Activated CD4-positive, CD25-positive, alpha-beta regulatory T cell treated with anti-CD3 and anti-CD28 coated beads, Interleukin-2, amount 50 U/mL, for 24 hours (primary cell): Measurements from ENCODE around the gene C2orf49.
"Not testable (repeated sequence)": the region's sequence is repeated elsewhere in the genome, so short reads cannot be mapped to it uniquely, and the experiment has no call there.

Experiments used
- ATAC-seq, 2 donors: fragments of 150-1000 bp; cut with Tn5 transposase; one replicate each; pipeline ENCODE4 v1.10.0; 2021; ENCODE audit warnings: mild to moderate bottlenecking in 1 of 2, moderate library complexity in 1 of 2

C2orf49 gene

GRCh38 chr2:105321875-105322646 is 15.3 kb upstream of the C2orf49 start:
- no peak for ATAC-seq

GRCh38 chr2:105323111-105323510 is 14.2 kb upstream of the C2orf49 start:
- ATAC-seq = no peak

GRCh38 chr2:105324101-105324500 is 13.2 kb upstream of the C2orf49 start:
- ATAC-seq = no peak

GRCh38 chr2:105324732-105325131 is 12.6 kb upstream of the C2orf49 start:
- no peak for ATAC-seq

DNA sequence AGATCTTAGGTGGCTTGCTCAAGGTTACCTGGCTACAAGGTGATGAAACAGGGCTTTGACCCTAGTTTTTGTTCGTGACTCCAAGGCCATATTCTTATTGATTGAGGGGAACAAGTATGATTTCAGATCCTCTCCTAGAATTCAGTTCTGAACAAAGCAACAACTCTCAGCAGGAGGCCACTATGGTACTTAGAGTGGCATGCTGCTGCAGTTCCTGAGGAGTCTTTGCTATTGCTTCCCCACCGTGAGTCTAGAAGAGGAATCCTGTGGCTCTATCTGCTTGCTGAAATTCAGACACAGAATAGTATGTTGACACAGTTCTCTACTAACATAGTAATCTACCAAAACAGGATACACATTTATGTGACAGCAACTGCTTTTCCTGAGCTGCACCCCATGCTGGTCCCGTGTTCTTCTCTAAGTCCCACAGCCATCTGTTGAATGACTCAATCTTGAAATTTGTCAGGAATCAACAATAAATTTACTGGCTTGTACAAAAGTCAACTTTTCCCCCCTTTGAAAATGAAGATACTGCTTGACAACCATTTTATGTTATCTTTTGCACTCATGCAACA is 11.9 kb upstream of the C2orf49 start:
- ATAC-seq = no peak

GRCh38 chr2:105327271-105327670 is 10.1 kb upstream of the C2orf49 start:
- not testable (repeated sequence) for ATAC-seq

DNA sequence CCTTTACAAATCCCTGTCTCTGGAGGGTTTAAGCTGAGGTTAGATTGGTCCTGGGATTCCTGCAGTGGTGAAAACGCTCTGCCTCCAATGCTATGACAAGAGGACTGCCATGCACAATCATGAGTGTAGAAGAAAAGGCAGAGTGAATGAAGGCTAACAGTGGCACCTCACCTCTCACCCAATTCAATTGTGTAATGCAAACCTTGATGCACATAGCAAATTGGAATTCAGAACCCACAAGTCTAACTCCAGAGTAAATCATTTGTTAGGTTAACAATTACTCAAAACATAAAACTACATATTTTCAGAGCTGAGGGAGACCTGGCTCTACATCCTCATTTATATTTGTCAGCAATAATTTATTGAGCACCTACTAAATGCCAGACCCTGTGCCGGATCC is 9.7 kb upstream of the C2orf49 start:
- no peak for ATAC-seq

- peak in 1 of 2 donors; percentile 14 for ATAC-seq
Observed at GRCh38 chr2:105328281-105329196, 8.8 kb upstream of the C2orf49 start.

DNA sequence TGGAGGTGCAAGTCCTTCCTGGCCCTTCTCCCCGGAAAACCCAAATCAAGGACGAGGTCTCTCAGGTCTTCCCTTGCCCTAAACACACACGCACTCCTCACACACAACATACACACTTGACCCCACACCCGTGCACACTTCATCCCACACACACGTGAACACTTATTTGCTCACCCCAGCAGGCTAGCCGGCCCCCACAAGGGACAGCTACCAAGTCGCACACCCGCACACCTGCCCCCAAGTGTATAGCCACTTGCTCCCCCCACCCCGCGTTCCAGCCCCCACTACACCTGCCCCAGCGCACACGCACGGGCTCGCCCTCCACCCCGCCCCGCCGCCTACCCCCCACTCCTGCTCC is 8.2 kb upstream of the C2orf49 start:
- ATAC-seq = peak in 1 of 2 donors; percentile 25

GRCh38 chr2:105329561-105330495 is 7.5 kb upstream of the C2orf49 start, which contains the start of gene TGFBRAP1:
TSS of gene TGFBRAP1 (minus strand) at chr2:105329735. CDS start at chr2:105308301, 21,434 bp downstream.
- peak; percentile 85 to 88 for ATAC-seq

DNA sequence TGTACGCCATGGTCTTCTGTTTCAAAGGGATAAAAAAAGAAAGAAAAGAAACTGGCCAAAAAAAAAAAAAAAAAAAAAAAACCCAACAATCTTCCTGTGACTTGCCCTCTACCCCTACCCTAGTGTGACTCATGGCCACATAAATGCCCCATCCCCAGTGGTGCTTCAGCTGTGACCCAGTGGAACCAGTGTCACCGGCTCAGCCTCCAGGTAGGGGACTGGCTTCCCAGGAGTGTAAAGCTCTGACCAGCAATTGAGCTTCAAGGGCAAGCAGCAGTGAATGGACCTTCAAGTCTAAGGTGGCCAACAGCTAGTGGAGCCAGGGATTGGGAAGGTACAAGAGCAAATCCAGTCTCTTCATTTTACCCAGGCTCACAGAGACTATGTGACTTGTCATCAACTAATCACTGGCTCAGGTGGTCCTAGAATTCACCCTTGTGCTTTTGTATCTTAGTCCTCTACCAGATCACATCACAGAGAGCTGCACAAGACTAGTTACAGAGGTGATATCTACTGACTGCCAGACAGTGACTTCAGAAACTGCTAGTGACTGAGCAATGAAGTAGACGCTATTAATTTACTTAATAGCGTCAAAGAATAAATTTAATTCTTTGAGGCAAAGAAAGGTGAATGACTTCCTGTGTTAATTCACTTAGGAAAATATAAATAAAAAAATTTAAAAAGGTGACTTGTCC is 6.5 kb upstream of the C2orf49 start:
- no peak for ATAC-seq

GRCh38 chr2:105334211-105334610 is 3.1 kb upstream of the C2orf49 start:
- no peak for ATAC-seq

DNA sequence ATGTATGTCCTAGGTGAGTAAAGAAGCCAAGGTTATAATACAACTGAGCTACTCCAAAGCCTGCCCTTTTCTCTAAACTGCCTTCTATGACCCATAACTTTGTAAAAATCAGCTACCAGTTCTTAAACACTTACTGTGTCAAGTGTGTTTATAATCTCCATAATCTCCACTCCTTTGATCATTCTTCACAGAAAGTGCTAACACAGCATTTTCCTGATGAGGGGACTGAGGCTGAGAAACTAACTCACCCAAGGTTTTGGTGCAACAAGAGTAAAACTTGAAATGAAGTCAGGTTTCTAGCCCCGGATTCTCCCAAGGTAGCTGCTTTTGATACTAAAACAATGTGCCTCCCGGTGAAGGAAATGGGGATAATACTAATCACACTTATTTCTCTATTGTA is 1.9 kb upstream of the C2orf49 start:
- no peak for ATAC-seq

- ATAC-seq = no peak
Observed at GRCh38 chr2:105336786-105337121, 586 bp upstream of the C2orf49 start.

GRCh38 chr2:105338020-105338385 is 663 bp downstream of the C2orf49 start:
- ATAC-seq = no peak

GRCh38 chr2:105339414-105339813 is 2.1 kb downstream of the C2orf49 start:
- no peak for ATAC-seq

DNA sequence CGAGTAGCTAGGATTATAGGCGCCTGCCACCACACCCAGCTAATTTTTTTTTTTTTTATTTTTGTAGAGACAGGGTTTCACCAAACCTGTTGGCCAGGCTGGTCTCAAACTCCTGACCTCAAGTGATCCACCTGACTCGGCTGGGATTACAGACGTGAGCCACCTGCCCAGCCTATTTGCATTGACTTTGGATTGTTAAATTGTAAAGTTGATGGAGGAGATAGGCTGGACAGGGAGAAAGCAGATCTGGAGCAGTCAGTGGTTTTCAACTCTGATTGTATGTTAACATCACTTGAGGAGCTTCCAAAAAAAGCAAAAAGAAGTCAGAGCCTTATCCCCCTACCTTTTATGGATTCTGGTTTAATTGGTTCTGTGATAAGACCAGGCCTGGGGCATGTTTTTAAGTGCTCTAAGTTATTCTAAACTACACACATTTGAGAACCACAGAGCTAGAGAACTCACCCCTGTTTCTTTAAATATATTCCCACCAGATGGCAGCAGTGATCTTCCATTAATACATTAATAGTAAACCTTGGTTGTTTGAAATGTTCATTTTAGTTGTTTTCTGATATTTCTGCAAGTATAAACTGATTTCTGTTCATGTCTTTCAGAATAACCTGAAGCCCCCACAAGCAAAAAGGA is 7.5 kb downstream of the C2orf49 start:
- ATAC-seq = no peak

DNA sequence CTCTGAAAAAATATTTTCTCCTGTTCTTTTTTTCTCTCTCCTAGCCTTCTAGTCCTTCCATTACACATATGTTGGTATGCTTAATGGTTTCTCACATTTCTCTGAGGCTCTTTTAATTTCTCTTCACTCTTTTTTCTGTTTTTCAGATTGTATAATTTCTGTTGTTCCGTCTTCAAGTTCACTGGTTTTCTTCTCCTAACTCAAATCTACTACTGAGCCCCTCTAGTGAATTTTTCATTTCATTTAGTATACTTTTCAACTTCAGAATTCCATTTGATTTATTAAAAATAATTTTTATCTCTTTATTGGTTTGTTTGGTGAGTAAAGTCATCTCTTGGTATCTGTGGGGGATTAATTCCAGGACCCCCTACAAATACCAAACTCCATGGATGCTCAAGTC is 19.8 kb downstream of the C2orf49 start:
- no peak for ATAC-seq

DNA sequence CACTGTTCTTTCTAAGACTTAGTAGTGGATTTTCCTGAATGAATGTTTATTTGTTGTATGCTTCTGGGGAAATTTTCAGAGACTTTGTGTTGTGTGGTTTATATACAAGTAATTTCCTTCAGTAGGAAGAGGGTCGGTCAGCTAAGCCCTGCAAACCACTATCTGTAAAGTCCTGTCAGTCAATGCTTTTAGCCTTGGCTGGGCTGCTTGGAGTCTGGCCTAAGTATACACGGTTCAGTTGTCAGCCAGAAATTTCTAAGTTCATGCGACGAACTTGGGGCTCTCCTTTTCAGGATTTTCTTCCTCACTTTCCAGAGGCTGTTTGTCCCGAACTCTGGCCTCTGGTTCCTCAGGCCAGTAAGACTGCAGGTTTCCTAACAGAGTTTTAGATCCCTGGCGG is 21.3 kb downstream of the C2orf49 start:
- ATAC-seq = no peak

- peak in 1 of 2 donors; percentile 48 for ATAC-seq
Observed at GRCh38 chr2:105361102-105361889, 24.0 kb downstream of the C2orf49 start.
